CD1c-positive myeloid dendritic cell (primary cell): ENCODE measurements around the gene TMEM259.
A peak's percentile ranks its signal among the peaks of the same experiment; 100 is the strongest.

Experiments used
- DNase-seq: peaks from one replicate; pipeline ENCODE4 v3.0.0-alpha.2; 2016; ENCODE audit errors: extremely low spot score

The TMEM259 gene

GRCh38 chr19:1020868-1021425 lies at the start of gene TMEM259:
TSS of gene TMEM259 (minus strand) at chr19:1021123. CDS start at chr19:1020996, 127 bp downstream.
- DNase-seq: peak; percentile 99

GRCh38 chr19:1070576-1070930 lies 49.6 kb upstream of the TMEM259 start:
- no peak for DNase-seq

- DNase-seq: peak; percentile 93
These were observed 48.3 kb upstream of the TMEM259 start for GRCh38 chr19:1069009-1069779.

GRCh38 chr19:1068009-1069001 lies 47.4 kb upstream of the TMEM259 start:
- DNase-seq: peak; percentile 71

- DNase-seq: no peak
These were observed 46.5 kb upstream of the TMEM259 start for GRCh38 chr19:1067341-1067957.

GRCh38 chr19:1066748-1067340 lies 45.9 kb upstream of the TMEM259 start, which contains the start of gene ARHGAP45:
TSS of gene ARHGAP45 (plus strand) at chr19:1067167. CDS start at chr19:1067406, 239 bp downstream.
- DNase-seq: peak; percentile 90

GRCh38 chr19:1066251-1066747 lies 45.4 kb upstream of the TMEM259 start:
- no peak for DNase-seq

GRCh38 chr19:1065606-1066109 lies 44.7 kb upstream of the TMEM259 start:
- no peak for DNase-seq

GRCh38 chr19:1064661-1065605 lies 44.0 kb upstream of the TMEM259 start:
- DNase-seq: peak; percentile 83

- DNase-seq: no peak
These were observed 43.2 kb upstream of the TMEM259 start for GRCh38 chr19:1063909-1064660.

GRCh38 chr19:1063030-1063908 lies 42.3 kb upstream of the TMEM259 start:
- DNase-seq: peak; percentile 75

- no peak for DNase-seq
These were observed 41.6 kb upstream of the TMEM259 start for GRCh38 chr19:1062387-1063029.

GRCh38 chr19:1061987-1062386 lies 41.1 kb upstream of the TMEM259 start:
- no peak for DNase-seq

- DNase-seq: no peak
These were observed 39.8 kb upstream of the TMEM259 start for GRCh38 chr19:1060689-1061088.

GRCh38 chr19:1058112-1058511 lies 37.2 kb upstream of the TMEM259 start:
- no peak for DNase-seq

- DNase-seq: peak; percentile 42
These were observed 36.4 kb upstream of the TMEM259 start for GRCh38 chr19:1057176-1057855.
